ENCODE data around the gene ZNF672. TPM values are rescaled to one million over a fixed set of nuclear protein-coding genes. Genes with fewer than 3 reads are reported as not detected.
"Not testable (repeated sequence)": the region's sequence is repeated elsewhere in the genome, so short reads cannot be mapped to it uniquely, and the experiment has no call there.

The ZNF672 gene
- total RNA-seq: 16.8 TPM

DNA sequence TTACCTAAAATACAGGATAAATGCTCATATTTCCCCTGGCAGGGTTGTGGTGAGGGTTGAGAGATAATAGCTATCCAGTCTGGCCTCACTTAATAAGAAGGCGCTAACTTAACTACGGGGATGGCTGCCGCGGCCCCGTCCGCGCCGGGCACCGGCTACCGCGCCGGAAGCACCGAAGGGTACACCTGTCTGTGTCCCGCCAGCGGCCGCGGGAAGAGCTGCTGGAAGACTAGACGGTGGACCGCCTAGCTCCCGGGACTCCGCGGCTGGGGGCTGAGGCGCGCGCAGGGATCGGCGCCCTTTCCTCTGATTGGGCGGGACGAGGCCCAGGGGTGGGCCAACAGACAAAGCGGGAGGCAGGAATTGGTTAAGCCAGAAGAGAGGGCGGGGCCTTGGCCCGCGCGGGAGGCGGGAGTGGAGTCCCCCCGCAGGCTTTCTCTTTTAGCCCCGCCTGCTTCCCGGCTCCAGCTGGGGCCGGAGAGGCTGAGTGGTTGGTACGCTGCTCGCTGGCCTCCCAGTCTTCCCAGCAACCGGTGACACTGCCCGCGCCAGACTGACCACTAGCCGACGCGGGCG lies at the start of gene ZNF672:
Gene ZNF672, plus strand, starts transcription at position 444 of the 576 bp plus-strand sequence. CDS start 9,051 bp downstream, outside the sequence.
- peak; percentile 94 for ATAC-seq

DNA sequence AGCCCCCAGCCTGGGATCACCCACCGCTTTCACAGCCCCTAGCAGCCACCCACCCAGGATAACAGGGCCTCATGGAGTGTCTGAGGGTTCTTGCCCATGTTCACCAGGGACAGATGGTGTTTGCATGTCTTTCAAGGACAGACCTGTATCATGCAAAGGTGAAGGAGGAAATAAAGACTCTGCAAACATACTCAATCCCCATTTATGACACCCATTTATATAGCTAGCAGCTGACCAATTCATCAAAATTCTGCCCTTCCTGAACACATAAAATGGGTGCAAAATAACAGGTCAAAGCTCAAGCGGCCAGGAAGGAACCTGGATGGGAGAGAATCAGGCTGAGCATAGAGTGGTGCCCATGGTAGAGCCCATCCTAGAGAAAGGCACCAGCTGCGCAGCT lies 49.7 kb upstream of the ZNF672 start:
- no peak for ATAC-seq

DNA sequence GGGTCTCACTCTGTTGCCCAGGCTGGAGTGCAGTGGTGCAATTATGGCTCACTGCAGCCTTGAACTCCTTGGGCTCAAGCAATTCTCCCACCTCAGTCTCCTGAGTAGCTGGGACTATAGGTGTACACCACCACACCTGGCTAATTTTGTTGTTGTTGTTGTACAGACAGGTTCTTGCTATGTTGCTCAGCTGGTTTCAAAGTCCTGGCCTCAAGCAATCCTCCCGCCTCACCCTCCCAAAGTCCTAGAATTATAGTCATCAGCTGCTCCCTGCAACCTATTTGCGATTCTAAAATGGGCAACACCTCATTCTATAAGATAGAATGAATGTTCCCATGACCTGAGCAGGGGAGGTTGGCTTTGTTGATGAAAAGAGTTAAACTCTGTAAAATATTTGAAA lies 48.7 kb upstream of the ZNF672 start:
- peak; percentile 86 for ATAC-seq

DNA sequence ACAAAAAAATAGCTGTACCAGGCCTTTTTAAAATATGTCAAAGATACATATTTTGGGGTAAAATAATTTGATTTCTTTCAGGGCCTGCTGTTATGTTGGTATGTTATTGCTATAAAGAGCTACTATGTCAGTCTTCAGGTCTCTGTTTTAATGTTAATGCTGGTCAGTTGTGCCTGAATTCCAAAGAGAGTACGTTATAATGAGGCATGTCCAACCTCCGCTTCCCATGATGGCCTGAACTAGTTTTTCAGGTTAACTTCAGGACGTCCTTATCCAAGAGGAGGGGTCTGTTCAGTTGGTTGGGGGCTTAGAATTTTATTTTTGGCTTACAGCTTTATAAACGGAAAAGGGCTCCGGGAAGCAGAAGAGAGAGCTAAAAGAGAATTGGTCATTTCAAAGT lies 47.6 kb upstream of the ZNF672 start:
- no peak for ATAC-seq

DNA sequence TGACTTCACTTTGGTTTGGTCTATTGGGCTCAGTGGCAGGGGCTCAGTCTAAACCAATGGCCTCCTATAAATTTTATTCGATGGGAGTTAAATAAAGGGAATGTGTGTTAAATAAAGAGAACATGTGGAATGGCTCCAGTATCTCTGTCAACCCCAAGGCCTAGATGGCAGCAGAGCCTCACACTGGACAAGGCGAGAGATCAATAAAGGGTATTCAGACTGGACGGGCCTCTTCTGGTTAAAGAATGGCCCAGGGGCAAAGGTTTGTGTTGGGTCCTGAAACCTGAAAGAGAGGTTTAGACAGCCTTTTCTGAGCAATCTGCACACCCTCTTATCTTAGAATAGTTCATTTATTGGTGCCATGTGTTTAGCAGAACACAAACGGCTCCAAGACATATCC lies 47.0 kb upstream of the ZNF672 start:
- ATAC-seq: no peak

DNA sequence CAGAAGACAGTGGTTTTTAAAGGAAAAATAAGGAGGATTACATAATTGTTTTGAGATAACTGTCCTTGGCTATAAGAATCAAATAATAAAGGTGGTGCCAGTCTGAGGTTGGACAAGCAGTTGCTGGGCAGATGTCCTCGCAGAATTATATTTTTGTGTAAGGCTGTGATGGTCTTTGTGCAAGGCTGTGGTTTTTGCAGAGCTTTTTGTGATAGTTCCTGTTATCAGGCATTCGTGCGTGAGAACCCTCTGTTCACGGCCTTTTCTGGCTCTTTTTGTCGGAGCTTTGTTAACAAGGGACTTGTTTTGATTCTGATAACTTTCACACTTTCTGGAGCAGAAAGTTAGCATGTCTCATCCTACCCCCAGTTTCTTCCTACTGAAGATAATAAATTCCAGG lies 45.7 kb upstream of the ZNF672 start:
- ATAC-seq: no peak

DNA sequence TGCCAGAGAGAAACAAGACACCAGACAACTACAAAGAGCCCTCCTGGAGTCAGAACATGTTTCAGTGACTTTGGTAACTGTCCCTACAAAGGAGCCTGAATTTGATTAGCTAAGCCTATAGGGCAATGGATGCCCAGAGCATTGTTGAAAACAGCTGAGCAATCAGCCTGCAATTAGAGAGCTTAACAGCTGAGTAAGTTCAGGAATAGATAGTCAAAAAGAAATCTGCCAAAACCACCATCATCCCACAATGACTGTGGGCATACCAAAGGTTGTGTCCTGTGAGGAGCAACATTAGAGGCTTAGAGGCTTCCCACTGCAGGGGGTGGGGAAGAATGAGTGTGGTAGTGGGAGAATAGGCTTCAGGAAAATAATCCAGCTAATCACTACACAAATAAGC lies 44.4 kb upstream of the ZNF672 start:
- no peak for ATAC-seq

DNA sequence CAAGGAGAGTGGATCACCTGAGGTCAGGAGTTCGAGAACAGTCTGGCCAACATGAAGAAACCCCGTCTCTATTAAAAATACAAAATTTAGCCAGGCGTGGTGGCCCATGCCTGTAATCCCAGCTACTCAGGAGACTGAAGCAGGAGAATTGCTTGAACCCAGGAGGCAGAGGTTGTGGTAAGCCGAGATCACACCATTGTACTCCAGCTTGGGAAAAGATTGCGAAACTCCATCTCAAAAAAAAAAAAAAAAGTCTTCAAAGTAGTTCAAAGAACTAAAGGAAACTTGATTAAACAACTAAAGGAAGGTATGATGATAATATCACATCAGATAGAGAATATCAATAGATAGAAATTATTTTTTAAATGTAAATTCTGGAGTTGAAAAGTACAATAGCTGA lies 43.4 kb upstream of the ZNF672 start:
- not testable (repeated sequence) for ATAC-seq

DNA sequence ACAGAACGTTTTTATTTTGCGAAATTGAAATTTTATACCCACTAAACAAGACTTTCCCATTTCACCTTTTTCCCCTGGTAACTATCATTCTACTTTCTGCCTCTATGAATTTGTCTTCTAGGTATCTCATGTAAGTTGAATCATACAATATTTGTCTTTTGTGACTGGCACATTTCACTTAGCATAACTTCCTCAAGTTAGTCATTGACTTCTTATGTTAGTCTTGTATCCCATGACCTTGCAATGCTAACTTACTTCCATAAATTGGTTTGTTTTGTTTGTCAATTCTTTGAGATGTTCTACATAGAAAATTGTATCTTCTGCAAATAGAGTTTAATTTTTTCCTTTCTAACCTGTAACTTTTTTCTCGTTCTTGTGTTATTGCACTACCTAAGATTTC lies 39.2 kb upstream of the ZNF672 start:
- ATAC-seq: no peak

DNA sequence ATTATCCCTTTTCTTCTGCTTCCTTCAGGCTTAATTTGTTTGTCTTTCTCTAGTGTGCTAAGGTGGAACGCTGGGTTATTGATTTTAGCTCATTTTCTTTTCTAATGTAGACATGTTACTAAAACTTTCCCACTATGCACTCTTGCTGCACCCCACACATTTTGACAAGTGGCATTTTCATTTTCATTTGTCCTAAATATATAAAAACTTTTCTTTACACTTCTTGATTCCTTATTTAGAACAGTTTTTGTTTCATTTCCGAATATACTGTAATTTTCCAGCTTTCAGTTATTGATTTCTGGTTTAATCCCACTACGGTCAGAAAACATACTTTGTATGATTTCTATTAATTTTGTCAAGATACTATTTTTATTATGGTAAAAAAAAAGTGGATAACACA lies 37.6 kb upstream of the ZNF672 start:
- ATAC-seq: no peak

DNA sequence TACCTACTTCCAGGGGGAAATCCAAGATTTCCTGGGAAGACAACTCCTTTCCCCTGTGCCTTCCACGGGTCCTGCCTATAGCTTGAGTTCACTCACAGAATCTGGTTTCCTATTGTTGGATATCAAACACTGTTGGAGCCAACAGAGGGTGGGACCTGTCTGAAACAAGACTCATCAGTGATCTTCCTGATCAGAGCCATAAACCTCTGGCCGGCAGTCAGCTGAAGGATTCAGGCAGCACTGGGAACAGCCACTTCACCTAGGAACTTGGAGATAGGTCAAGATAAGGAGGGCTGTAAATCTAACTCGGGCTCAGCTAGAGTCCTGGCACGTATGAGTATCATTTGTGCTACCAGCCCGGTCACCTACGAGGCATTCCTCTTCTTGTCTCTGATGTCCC lies 35.6 kb upstream of the ZNF672 start:
- ATAC-seq: no peak

DNA sequence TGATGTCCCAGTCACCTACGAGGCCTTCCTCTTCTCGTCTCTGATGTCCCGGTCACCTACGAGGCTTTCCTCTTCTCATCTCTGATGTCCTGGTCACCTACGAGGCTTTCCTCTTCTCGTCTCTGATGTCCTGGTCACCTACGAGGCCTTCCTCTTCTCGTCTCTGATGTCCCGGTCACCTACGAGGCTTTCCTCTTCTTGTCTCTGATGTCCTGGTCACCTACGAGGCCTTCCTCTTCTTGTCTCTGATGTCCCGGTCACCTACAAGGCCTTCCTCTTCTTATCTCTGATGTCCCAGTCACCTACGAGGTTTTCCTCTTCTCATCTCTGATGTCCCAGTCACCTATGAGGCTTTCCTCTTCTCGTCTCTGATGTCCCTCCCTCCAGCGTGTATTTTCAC lies 34.5 kb upstream of the ZNF672 start:
- not testable (repeated sequence) for ATAC-seq

DNA sequence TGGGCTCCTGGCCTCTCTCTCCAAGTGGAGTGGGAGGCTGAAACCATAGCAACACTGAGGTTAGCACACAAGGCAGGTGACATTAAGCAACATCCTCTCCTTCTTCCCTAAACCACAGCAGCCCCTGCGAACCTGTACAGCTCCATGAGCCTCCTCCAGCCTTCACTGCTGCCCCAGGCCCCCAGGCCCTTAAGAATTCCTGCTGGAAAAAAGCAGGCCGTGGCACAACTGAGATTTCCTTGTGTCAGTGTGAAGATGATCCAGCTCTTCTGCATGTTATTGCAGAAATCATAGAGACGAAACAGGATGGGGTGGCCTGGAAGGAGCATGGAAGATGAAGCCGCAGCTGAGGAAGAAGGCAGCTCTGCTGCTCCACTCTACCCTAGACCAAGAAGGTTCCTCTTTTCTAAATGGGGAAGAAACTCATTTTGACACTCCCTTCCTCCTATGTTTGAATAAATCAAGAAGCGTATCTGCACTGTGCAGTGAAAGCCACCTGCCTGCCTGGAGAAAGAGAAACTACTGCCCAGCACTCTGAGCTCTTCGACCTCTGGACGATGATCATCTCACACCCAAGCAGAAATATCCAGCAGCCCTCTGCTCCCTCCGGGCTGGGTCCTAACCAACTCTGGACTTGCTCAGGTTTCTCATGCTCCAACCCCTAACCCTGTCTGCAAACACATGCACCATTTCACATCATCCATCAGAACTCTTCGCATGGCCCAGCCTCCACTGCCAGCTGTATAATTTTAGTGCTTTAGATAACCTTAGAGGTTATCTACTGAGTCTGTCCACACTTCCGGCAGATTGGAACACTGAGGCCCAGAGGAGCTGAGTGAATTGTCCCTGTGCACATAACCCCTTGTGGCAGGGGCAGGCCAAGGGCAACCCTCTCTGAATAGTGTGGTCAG lies 33.0 kb upstream of the ZNF672 start:
- ATAC-seq: peak; percentile 47

DNA sequence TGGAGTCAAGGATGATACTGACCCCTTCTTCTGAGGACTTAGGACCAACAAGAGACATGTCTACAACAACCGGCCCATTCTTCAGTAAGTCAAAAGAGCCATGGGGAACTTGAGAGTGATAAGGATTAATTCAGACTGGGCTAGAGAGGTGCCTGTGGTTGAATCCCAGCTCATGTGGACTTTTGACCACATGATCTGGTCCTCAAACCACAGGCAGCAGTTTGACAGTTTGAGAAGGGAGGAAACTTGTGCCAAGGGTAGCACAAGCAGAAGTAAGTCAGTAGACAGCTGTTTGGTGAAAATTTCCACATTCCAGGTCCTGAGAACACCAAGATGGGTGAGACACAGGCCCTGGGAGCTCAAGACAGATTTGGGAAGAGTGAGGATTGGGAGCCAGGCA lies 32.1 kb upstream of the ZNF672 start:
- ATAC-seq: no peak

DNA sequence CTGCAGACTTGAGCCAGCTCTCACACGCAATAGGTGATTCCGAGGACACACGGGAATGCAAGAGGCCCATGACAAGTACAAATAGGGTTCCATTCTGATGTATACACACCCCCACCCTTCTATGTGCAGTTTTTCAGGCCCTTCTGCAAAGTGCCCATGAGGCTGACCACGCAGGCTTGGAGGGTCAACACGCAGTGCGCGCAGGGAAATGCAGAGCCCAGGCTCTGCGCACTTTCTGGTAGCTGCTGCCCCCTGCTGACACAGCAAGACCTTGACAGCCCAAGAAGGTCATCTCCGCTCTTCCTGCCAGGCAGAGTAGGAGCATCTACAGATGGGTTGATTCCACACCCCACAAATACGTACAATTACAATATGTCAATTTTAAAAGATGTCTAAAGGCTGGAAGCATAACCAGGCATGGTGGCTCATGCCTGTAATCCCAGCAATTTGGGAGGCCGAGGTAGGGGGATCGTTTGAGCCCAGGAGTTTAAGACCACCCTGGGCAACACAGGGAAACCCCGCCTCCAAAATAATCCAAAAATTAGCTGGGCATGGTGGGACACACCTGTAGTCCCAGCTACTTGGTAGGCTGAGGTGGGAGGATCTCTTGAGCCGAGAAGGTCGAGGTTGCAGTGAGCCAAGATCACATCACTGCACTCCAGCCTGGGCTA lies 30.8 kb upstream of the ZNF672 start:
- ATAC-seq: peak; percentile 42

DNA sequence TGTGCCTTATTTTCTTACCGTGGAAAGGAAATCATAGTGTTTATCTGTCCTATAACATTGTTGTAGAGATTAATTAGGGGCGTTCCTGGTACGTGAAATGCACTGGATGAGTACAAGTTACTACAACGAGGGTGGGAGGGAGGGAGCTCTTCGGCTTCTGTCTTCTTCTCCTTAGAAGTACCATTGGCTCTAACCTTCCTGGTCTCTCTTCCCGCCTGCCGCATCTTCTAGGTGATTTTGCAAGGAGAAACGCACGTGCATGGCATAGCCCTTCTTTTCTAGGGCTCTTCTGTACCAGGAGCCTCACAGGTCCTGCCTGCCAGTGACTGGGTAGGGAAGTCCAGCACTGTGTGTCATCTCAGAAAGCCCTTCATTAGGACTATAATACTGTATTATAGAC lies 29.1 kb upstream of the ZNF672 start:
- ATAC-seq: no peak

DNA sequence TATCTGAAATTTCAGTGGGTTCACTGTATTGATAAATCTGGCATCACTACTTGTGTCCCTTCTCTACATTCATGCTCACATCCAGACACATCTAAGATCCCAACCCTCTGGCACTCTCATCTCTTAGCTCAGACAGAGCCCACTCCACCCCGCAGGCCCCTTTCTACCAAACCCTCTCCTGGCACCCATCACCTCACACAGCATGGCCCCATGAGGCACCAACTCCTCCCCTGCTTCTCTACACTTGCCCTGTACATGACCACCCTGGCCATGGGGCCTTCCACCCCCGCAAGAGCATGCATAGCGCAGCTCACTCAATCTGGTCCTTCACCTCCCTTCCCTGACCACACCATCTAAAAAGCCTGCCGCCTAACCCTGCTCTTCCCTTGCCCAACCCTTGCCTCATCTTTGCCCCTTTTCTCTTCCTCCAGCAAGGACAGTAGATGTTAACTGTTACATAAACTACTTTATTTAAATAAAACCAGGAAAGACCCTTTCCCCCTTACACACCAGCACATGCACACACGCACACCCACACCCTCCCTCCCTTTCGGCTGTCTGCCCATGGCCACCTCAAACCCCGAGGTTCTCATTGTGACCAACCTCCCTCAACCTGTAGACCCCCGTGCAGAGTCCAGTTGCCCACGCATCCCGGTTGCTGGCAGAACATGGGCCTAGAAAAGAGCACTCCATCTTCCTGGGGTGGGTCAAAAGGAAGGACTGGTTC lies 27.9 kb upstream of the ZNF672 start:
- ATAC-seq: no peak

DNA sequence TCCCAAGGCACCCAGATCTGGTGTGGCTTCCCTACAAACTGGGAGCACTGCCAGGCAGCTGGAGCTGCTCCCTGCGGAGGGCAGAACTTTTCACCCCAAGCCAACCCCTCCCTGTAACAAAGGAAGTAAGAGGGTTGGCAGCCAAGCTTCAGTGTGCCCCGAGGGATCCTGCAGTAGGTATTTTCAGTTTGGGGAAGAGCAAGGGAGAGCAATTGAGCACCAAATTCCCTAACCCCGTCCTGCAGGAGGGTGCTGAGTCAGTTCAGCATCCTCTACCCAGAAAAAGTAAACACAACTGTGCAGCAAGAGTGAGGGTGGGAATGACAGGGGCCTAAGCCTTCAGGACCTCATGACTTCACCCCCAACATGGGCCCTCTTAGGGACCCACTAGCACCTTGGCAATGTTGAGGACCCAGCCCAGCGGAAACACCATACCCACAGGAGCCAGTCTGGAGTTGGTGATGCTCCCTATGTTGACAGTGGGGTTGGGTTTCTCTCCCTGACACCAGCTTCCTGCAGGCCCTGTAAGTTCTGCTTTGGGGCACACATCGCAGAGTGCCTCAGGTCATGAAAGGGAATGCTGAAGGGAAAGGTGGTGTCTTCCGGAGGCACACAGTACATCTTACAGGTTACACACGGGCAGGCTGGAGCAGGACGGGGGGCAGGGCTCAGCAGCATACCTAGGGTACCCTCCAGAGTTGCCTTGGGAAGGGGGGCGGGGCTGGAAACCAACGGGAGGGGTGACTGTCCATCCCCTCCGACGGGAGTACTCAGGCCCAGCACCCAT lies 27.1 kb upstream of the ZNF672 start:
- ATAC-seq: peak; percentile 78

DNA sequence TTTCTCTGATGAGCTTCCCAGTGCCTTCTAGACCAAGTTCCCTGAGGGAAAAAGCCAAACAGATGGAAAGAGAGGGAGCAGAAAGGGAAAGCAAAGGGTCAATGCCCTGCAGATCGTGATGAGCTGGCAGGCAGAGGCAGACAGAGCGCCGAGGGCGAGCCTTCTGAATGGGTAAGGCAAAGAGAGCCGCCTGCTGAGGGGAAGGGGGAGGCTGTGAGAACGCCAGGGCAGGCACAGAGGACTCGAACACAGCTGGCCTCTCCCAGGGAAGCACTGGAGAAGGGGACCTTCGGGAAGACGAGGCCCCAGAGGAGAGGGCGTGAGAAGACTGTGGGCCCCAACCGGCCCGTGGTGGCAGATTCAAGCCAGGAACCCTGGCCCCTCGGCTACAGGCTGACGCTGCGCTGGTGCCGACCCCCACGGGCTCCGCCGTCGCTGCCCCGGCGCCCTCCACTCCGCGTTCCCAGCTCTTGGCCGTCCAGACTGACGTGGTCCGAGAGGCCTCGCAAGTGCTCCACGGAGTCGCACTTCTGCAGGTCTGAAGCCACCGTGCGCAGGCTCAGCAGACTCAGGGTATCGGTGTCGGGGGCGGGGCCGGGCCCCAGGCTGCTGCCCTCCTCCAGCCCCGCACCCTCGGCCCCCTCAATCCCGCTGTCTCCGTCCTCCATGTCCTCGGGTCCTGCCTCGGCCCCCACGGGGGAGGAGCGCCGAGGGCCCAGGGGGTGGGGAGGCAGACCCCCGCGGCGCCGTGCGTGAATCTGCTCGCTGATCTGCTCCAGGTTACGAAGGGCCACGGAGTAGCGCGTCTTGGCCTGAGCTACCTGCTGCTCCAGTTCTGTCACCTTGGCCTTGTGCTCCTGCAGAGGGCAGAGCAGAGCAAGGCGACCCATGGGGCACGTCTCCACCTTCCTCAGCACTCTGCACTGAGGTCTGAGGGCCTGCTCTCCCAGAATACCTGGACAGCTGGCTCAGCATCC lies 26.2 kb upstream of the ZNF672 start:
- ATAC-seq: peak; percentile 59

DNA sequence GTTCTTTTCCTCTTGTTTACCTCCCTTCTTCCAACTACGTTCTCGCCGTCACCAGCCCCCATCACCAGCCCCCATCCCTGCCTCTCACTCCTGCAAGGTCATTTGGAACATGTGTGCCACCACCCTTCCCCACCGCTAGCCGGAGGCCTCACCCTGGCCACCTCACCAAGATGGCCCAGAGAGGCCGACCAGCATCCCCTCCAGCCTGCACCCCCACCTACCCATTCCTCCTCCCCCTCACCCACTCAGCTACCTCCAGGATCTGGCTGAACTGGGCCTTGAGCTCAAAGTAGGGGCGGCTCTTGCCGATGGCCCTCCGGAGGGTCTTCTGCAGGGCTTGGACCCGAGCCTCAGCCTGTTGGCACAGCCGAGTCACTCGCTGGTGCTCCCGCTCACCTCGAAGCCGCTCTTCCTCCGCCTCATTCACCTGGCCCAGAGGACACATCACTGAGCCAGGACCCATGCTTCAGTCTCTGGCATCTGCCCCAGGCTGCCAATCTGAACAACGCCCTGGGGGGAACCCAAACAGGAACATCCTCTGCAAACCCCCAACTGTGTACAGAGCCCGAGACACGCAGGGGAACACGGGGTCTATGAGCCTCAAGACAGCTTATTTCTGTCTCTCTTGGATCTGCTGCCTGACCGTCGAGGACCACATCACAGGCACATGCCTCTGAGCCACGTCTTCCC lies 25.1 kb upstream of the ZNF672 start:
- no peak for ATAC-seq

All from esophagus mucosa (tissue), 1 donor.